ENCODE measurements around the gene TEKT3.
A peak's percentile ranks its signal among the peaks of the same experiment; 100 is the strongest.

Gene TEKT3

DNA sequence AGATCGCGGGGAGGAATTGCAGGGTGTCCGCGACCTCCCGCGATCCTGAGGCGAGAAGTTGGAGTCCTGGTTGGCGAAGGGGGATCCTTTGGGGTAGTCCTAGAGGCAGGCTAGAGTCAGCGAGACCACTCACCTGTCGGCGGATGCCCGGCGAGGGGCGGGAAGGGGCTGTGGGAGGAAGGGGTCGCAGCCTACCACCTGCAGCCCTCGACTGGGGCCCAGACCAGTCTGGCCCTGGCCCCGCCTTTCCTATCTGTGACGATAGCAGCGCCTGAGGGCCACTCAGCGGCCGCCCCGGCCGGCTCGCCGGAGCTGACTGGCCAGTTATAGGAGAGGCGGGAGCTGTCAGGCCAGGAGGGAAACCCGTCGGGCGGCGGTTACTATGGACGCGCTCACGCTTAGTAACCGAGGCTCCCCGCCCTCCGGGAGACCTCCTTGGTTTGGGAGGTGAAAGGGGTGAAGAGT, at the start of gene TEKT3:
Gene TEKT3 (minus strand): TSS at position 213 of the 465 bp plus-strand sequence. CDS start 10,012 bp downstream, outside the sequence.
- peak within 1 kb of the TSS; percentile 5 for H3K4me3 ChIP-seq (ENCODE audit: low read length)
- DNase-seq (ENCODE audit: low read depth): peak; percentile 55
- TF ChIP-seq, protein P1, sequence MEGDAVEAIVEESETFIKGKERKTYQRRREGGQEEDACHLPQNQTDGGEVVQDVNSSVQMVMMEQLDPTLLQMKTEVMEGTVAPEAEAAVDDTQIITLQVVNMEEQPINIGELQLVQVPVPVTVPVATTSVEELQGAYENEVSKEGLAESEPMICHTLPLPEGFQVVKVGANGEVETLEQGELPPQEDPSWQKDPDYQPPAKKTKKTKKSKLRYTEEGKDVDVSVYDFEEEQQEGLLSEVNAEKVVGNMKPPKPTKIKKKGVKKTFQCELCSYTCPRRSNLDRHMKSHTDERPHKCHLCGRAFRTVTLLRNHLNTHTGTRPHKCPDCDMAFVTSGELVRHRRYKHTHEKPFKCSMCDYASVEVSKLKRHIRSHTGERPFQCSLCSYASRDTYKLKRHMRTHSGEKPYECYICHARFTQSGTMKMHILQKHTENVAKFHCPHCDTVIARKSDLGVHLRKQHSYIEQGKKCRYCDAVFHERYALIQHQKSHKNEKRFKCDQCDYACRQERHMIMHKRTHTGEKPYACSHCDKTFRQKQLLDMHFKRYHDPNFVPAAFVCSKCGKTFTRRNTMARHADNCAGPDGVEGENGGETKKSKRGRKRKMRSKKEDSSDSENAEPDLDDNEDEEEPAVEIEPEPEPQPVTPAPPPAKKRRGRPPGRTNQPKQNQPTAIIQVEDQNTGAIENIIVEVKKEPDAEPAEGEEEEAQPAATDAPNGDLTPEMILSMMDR (IDR thresholded peaks at IDR 0.05; ENCODE audit: insufficient read depth, low read depth, low read length, missing control alignments): no peak

DNA sequence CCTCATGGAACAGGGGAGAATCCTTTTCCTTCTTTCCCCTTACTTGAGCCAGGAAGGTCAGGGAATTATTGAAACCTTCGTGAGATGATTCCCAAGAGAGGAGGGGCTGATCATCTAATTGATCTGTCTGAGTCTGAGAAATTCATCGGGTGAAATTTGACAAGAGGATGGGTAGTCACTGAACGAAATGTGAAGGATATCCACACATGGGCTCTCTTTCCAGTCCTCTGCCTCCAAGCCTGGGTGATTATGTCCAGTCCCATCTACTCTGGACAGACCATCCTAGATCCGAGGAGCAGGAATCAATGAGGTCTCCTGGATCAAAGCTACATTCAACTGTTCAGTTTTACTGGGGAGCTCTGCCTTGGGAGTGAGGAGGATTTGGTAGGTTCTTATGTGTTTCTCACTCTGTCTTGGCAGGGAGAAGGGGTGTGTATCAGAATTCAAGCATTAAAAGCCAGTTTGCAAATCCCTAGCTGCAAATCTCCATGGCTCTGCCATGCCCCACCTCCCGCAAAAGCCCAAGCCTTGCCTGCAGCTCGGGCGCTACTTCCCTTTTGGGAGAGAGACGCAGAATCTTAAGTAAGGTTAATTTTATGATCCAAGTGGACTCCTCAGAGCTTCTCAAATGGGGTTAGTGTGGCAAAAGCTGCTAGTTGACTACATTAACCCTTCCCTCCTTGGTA, 47.1 kb upstream of the TEKT3 start:
- TF ChIP-seq, protein P1 (IDR thresholded peaks at IDR 0.05; ENCODE audit: insufficient read depth, low read depth, low read length, missing control alignments): no peak
- H3K4me3 ChIP-seq (ENCODE audit: low read length): no peak overlapping the region
- DNase-seq (ENCODE audit: low read depth): no peak

DNA sequence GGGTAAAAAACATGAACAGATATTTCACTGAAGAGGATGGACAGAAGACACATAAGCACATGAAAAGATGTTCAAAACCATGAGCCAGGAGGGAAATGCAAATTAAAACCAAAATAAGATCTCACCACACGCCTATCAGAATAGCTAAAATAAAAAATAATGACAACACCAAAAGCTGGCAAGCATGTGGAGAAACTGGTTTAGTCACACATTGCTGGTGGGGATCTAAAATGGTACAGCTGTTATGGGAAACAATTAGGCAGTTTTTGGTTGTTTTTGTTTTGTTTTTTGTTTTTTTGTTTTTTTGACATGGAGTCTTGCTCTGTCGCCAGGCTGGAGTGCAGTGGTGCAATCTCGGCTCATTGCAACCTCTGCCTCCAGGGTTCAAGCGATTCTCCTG, 44.7 kb upstream of the TEKT3 start:
- no peak overlapping the region for H3K4me3 ChIP-seq (ENCODE audit: low read length)
- DNase-seq (ENCODE audit: low read depth): no peak
- TF ChIP-seq, protein P1 (IDR thresholded peaks at IDR 0.05; ENCODE audit: insufficient read depth, low read depth, low read length, missing control alignments): no peak

DNA sequence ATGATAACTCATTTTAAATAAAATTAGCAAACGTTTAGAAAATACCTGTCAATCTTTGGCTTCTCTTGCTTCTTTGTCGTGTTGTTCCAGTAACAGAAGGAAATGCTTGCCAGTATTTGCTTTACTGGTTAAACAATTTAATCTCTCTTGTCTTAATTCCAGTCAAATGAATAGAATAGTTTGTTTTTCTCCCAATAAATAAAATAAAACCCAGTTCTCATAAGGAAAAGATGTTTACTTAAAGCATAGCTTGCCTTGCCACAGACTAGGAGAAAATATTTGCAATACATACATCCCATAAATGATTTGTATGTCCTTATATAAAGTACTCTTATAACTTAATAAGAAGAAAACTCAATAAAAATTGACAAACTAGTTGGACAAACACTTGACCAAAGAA, 43.9 kb upstream of the TEKT3 start:
- H3K4me3 ChIP-seq (ENCODE audit: low read length): no peak overlapping the region
- TF ChIP-seq, protein P1 (IDR thresholded peaks at IDR 0.05; ENCODE audit: insufficient read depth, low read depth, low read length, missing control alignments): no peak

DNA sequence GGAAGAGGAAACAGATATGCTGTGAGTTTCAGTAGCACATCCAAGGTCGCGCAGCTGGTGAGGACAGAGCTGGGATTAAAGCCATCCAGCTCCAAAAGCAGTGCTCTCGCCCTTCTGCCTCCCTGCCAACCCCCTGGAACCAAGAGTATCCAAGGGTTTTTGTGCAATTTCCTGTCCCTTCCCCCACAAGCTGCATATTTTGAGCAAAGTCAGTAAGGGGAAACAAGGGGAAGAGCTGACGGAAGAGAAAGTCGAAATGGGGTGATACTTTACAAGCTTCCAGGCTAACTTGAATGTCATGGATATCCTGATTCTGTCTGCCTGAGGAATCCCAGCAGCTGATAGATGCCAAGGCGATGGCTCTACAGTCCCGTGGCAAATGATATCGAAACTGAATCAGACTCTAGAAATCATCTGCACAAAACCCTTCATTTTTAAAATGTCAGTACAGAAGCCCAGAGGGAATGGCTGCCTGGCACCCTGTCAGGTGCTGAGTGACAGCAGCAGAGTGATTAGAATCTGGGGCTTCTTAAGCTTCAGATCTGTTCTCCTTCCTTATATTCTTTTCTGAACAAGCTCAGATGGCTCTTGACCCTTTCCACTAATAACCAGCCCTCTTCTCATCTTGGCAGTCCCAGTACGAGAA, 42.9 kb upstream of the TEKT3 start:
- no peak for DNase-seq (ENCODE audit: low read depth)
- H3K4me3 ChIP-seq (ENCODE audit: low read length): no peak overlapping the region

More for the DNA sequence above, 43.9 kb upstream of the TEKT3 start:
- no peak for DNase-seq (ENCODE audit: low read depth)

DNA sequence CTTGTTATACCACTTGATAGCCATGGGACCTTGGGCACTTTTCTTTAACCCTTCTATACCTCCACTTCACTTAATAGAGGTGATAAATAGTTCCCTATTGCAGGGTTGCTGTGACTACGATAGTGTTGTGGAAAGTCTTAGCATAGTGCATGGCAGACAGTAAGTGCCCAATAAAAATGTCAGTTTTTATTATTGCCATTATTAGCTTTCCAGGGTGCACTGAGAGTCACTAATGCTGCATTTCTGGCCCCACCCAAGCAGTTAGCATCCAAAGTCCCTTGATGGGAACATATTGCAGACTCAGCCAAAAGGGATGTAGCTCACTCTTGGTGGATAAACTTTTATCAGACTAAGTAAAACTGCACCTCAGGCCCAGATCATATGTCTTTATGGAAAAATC, 41.5 kb upstream of the TEKT3 start:
- TF ChIP-seq, protein P1 (IDR thresholded peaks at IDR 0.05; ENCODE audit: insufficient read depth, low read depth, low read length, missing control alignments): no peak
- H3K4me3 ChIP-seq (ENCODE audit: low read length): no peak overlapping the region
- no peak for DNase-seq (ENCODE audit: low read depth)

More for the DNA sequence above, 42.9 kb upstream of the TEKT3 start:
- TF ChIP-seq, protein P1 (IDR thresholded peaks at IDR 0.05; ENCODE audit: insufficient read depth, low read depth, low read length, missing control alignments): no peak

All from epithelial cell of esophagus (primary cell).